ENCODE results near the gene TRAF5.

DNA sequence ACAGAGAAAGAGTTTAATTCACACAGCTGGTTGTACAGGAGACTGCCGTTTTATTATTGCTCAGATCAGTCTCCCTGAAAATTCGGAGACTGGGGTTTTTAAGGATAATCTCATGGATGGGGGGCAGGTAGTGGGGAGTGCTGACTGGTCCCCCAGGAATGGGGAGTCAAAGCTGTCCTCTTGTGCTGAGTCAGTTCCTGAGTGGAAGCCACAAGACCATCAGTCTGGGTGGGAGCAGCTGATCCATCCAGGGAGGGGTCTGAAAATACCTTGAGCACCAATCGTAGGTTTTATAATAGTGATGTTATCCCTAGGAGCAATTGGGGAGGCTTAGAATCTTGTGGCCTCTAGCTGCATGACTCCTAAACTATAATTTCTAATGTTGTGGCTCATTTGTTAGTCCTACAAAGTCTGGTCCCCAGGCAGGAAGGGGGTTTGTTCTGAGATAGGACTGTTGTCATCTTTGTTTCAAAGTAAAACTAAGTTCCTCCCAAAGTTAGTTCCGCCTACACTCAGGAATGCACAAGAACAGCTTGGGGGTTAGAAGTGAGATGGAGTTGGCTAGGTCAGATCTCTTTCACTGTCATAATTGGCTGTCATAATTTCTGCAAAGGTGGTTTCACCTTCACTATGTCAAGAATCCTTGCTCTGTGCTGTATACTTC, 50.3 kb downstream of the TRAF5 start:
- TF ChIP-seq, protein P1, sequence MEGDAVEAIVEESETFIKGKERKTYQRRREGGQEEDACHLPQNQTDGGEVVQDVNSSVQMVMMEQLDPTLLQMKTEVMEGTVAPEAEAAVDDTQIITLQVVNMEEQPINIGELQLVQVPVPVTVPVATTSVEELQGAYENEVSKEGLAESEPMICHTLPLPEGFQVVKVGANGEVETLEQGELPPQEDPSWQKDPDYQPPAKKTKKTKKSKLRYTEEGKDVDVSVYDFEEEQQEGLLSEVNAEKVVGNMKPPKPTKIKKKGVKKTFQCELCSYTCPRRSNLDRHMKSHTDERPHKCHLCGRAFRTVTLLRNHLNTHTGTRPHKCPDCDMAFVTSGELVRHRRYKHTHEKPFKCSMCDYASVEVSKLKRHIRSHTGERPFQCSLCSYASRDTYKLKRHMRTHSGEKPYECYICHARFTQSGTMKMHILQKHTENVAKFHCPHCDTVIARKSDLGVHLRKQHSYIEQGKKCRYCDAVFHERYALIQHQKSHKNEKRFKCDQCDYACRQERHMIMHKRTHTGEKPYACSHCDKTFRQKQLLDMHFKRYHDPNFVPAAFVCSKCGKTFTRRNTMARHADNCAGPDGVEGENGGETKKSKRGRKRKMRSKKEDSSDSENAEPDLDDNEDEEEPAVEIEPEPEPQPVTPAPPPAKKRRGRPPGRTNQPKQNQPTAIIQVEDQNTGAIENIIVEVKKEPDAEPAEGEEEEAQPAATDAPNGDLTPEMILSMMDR (IDR thresholded peaks at IDR 0.05) = no peak
- no peak for TF ChIP-seq POLR2A (IDR thresholded peaks at IDR 0.05)
